Mammary epithelial cell (primary cell): ENCODE data around the gene MOGAT3.

Experiments used
- EZH2 ChIP-seq: IDR thresholded peaks from 2 replicates; pipeline ENCODE4 v1.6.1; 2012; ENCODE audit warnings: low read length, inconsistent platforms, borderline replicate concordance
- TF ChIP-seq, protein P1 (sequence below), 2 donors: IDR thresholded peaks in 1 of 2; conservative IDR thresholded peaks in 1 of 2; 2 replicates each; pipeline ENCODE4 v1.5.1; 2011 to 2012; ENCODE audit warnings: inconsistent platforms in 2 of 2, low read length in 2 of 2, mild to moderate bottlenecking in 2 of 2, control low read depth in 1 of 2, low read depth in 1 of 2; ENCODE audit not compliant: insufficient read depth in 1 of 2; ENCODE audit errors: extremely low read depth in 1 of 2

DNA sequence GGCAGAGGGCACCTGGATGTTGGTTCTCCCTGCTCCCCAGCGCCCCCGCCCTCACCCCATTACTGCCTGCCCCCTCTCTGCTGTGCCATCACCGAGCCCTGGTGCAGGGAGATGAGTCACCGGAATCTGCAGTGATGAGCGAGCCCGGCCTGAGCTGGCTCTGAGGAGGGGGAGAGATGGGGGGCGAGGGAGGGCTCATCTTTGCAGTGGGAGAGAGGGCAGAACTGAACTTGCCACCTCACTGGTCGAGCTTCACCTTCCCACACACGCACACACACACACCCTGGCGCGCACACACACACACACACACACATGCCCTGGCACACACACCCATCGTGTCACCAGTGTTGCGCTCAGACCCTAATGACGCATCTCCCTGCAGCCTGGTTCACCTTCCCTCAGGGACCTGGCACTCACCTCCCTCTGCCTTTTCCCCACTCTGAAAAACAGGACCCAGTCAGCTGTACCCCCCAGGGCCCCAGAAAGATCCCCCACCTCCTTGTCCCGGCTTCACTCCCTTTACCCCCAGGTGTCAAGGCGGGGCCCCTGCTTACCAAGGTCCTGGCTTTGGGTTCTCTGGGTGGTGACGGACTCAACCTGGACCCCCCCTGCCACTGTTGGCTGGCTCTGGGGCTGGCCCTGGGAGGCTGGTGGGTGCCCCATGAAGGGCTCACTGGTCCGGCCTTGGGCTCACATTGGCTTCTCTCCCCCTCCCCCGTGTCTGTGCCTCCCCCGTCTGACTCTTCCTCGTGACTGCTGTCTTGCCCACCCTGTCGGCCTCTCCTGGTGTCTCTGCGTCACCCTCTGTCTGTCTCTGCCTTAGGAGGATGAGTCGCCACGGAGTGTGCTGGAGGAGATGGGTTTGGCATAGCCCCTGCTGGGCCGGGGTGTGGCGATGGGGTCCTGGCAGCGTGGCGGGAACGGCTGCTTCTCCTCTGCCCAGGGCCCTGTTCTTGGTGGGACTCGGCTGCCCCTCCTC, 40.9 kb downstream of the MOGAT3 start:
- TF ChIP-seq, protein P1, sequence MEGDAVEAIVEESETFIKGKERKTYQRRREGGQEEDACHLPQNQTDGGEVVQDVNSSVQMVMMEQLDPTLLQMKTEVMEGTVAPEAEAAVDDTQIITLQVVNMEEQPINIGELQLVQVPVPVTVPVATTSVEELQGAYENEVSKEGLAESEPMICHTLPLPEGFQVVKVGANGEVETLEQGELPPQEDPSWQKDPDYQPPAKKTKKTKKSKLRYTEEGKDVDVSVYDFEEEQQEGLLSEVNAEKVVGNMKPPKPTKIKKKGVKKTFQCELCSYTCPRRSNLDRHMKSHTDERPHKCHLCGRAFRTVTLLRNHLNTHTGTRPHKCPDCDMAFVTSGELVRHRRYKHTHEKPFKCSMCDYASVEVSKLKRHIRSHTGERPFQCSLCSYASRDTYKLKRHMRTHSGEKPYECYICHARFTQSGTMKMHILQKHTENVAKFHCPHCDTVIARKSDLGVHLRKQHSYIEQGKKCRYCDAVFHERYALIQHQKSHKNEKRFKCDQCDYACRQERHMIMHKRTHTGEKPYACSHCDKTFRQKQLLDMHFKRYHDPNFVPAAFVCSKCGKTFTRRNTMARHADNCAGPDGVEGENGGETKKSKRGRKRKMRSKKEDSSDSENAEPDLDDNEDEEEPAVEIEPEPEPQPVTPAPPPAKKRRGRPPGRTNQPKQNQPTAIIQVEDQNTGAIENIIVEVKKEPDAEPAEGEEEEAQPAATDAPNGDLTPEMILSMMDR (conservative IDR thresholded peaks at IDR 0.05 in 1 of 2, IDR thresholded peaks at IDR 0.05 in 1 of 2; ENCODE audit: extremely low read depth in 1 of 2, insufficient read depth in 1 of 2, low read depth in 1 of 2, low read length in 2 of 2): no peak
- no peak for TF ChIP-seq EZH2
